ELF-1 (cell line): ENCODE measurements around the gene ETV7.
A peak's percentile ranks its signal among the peaks of the same experiment; 100 is the strongest.

Source experiments
- DNase-seq: peaks from one replicate; pipeline ENCODE4 v3.0.0-alpha.2; 2016; ENCODE audit warnings: low read depth, low spot score

Gene ETV7

GRCh38 chr6:36383606-36384005, 3.9 kb downstream of the ETV7 start:
- no peak for DNase-seq

GRCh38 chr6:36382976-36383375, 4.5 kb downstream of the ETV7 start:
- no peak for DNase-seq

- DNase-seq: no peak
Measured at GRCh38 chr6:36381502-36382389, 5.7 kb downstream of the ETV7 start.

- DNase-seq: no peak
Measured at GRCh38 chr6:36380166-36380565, 7.3 kb downstream of the ETV7 start.

GRCh38 chr6:36378936-36379335, 8.5 kb downstream of the ETV7 start:
- DNase-seq: no peak

- DNase-seq: no peak
Measured at GRCh38 chr6:36378243-36378920, 9.1 kb downstream of the ETV7 start.

- DNase-seq: no peak
Measured at GRCh38 chr6:36377594-36377993, 9.9 kb downstream of the ETV7 start.

- DNase-seq: no peak
Measured at GRCh38 chr6:36376742-36377141, 10.7 kb downstream of the ETV7 start.

GRCh38 chr6:36376183-36376582, 11.3 kb downstream of the ETV7 start:
- no peak for DNase-seq

GRCh38 chr6:36375644-36376155, 11.8 kb downstream of the ETV7 start:
- no peak for DNase-seq

GRCh38 chr6:36374972-36375371, 12.5 kb downstream of the ETV7 start:
- DNase-seq: no peak

GRCh38 chr6:36374194-36374593, 13.3 kb downstream of the ETV7 start:
- DNase-seq: no peak

GRCh38 chr6:36373368-36374019, 14.0 kb downstream of the ETV7 start:
- DNase-seq: peak; percentile 39

- no peak for DNase-seq
Measured at GRCh38 chr6:36372088-36372487, 15.4 kb downstream of the ETV7 start.

GRCh38 chr6:36371211-36371610, 16.3 kb downstream of the ETV7 start:
- no peak for DNase-seq

- DNase-seq: no peak
Measured at GRCh38 chr6:36370638-36371037, 16.8 kb downstream of the ETV7 start.

- DNase-seq: no peak
Measured at GRCh38 chr6:36368921-36369865, 18.3 kb downstream of the ETV7 start.

GRCh38 chr6:36368421-36368820, 19.0 kb downstream of the ETV7 start:
- DNase-seq: no peak

- no peak for DNase-seq
Measured at GRCh38 chr6:36367743-36368142, 19.7 kb downstream of the ETV7 start.

- no peak for DNase-seq
Measured at GRCh38 chr6:36364669-36365479, 22.6 kb downstream of the ETV7 start.
